Measurements from ENCODE around the gene DNAJC4. TPM values are rescaled to one million over a fixed set of nuclear protein-coding genes. Genes with fewer than 3 reads are reported as not detected.

Gene DNAJC4
- total and polyA plus RNA-seq, 9 donors = 25.0 to 69.1 (median 43.1) TPM

DNA sequence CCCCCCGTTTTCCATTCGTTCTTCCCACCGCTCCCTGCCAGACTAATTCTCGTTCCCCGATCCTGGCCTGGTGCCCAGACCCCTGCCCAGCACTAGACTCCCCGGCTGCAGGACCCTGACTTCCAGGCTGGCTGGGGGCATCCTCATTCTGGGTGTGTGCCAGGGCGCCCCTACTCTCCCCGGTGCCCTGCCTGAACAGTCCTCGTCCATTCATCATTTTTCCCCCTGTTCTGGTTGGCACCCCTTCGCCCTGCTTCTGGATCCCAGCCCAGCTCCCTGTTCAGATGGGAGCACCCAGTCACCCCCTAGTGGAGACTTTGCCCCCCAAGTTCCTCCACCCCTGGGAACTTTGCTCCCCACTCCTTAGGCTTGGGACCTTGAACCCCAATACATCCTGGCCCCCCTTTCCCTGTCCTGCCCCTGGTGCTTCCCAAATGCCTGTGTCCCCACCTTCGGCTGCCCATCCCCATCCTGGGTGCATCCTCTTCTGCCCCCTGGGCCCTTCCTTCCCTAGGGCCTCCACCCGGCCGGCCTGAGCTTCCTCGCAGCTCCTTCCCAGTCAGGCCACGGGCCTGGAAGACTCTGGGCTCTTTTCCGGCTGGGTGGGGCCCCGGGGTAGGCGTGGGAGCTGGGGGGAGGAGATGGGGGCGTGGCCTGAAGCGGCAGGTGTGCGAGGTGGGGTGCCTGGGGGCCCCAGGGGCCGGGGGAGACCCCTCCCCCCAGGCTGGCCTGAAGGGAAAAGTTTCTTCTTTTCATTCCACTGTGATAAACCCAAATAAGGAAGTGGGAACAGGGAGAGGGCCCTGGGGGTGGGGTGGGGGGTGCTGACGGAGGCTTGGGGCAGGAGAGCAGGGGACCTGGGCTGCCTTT, 21.9 kb downstream of the DNAJC4 start:
- intact Hi-C loops (cut with DNase I) = loop anchor here in 1 of 4 donors (5.0 kb wide), 1 partner anchor 50 kb away; no protein-coding TSS in a partner anchor
- 3 to 5% (median 4%) methylated on average over 23 of the region's 23 CpGs for WGBS, 3 donors
- peak overlapping the region; percentile 64 for H3K4me3 ChIP-seq
- H3K9me3 ChIP-seq = no peaks in the 10 kb centered on the region
- TF ChIP-seq, protein P1, sequence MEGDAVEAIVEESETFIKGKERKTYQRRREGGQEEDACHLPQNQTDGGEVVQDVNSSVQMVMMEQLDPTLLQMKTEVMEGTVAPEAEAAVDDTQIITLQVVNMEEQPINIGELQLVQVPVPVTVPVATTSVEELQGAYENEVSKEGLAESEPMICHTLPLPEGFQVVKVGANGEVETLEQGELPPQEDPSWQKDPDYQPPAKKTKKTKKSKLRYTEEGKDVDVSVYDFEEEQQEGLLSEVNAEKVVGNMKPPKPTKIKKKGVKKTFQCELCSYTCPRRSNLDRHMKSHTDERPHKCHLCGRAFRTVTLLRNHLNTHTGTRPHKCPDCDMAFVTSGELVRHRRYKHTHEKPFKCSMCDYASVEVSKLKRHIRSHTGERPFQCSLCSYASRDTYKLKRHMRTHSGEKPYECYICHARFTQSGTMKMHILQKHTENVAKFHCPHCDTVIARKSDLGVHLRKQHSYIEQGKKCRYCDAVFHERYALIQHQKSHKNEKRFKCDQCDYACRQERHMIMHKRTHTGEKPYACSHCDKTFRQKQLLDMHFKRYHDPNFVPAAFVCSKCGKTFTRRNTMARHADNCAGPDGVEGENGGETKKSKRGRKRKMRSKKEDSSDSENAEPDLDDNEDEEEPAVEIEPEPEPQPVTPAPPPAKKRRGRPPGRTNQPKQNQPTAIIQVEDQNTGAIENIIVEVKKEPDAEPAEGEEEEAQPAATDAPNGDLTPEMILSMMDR (IDR thresholded peaks at IDR 0.05) = peak in 1 of 3 donors; percentile 20
- TF ChIP-seq POLR2A (IDR thresholded peaks at IDR 0.05) (no peak), EP300 (IDR thresholded peaks at IDR 0.05) (no peak)
- no peaks in the 10 kb centered on the region for H3K36me3 ChIP-seq
- H3K27me3 ChIP-seq = no peaks in the 10 kb centered on the region
- peaks cover 10% of the 10 kb centered on the region for H3K4me1 ChIP-seq (ENCODE audit: insufficient read depth)
- H3K27ac ChIP-seq = peak overlapping the region in 1 of 2 donors; percentile 28
- DNase-seq = peak in 4 of 5 donors; percentile 56 to 77 (median 74)

DNA sequence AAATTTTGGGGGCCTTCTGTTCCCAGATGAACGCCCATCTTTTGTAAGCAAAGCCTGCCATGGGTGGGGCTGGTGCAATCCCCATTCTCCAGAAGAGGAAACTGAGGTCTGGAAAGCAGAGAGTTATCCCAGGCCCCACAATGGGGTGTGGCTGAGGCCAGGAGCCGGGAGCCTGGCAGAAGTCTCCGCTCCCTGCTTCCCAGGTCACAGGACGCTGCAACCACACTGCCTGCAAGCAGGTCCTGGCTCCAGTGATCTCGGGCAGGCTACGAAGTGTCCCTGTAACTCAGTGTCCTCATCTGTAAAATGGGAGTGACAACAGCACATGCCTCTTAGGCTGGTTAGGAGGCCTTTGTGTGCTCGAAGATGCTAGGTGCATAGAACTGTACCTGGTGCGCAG, 22.7 kb downstream of the DNAJC4 start:
- no peak for DNase-seq
- H3K27ac ChIP-seq = peak overlapping the region in 1 of 2 donors; percentile 28
- WGBS, 3 donors = 78 to 80% (median 79%) methylated on average over 8 of the region's 8 CpGs
- no peak overlapping the region for H3K4me3 ChIP-seq
- H3K4me1 ChIP-seq (ENCODE audit: insufficient read depth) = peaks cover 10% of the 10 kb centered on the region
- TF ChIP-seq EP300 (IDR thresholded peaks at IDR 0.05) (no peak), POLR2A (IDR thresholded peaks at IDR 0.05) (no peak)
- TF ChIP-seq, protein P1 (IDR thresholded peaks at IDR 0.05) = no peak
- H3K9me3 ChIP-seq = no peaks in the 10 kb centered on the region
- H3K36me3 ChIP-seq = no peaks in the 10 kb centered on the region
- intact Hi-C loops (cut with DNase I) = loop anchor here in 1 of 4 donors (5.0 kb wide), 1 partner anchor 51 kb away; no protein-coding TSS in a partner anchor
- no peaks in the 10 kb centered on the region for H3K27me3 ChIP-seq

DNA sequence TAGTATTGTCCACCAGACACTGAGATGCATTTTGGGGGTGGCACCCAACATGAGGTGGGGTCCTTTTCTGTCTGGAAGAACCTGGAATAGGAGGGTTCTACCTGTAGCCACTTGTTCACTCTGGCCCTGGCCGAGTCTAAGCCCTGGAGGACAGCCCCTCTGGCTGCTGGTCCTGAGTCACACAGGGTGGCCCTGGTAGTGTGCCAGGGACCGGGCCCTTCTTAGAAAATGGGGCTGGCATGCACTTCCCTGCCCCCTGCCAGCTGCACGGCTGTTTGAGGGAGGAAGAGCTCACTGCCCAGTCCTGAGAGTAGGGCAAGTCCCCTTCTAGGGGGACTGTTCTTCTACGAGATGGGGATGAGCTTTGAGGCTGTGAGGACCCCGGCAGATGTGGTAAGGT, 23.1 kb downstream of the DNAJC4 start:
- WGBS, 3 donors = 57 to 73% (median 63%) methylated on average over 5 of the region's 5 CpGs
- H3K27me3 ChIP-seq = no peaks in the 10 kb centered on the region
- peaks cover 10% of the 10 kb centered on the region for H3K4me1 ChIP-seq (ENCODE audit: insufficient read depth)
- intact Hi-C loops (cut with DNase I) = loop anchor here in 1 of 4 donors (5.0 kb wide), 1 partner anchor 51 kb away; no protein-coding TSS in a partner anchor
- no peaks in the 10 kb centered on the region for H3K9me3 ChIP-seq
- no peak for TF ChIP-seq EP300 (IDR thresholded peaks at IDR 0.05)
- TF ChIP-seq, protein P1 (IDR thresholded peaks at IDR 0.05) = no peak
- TF ChIP-seq POLR2A (IDR thresholded peaks at IDR 0.05) = no peak
- DNase-seq = no peak
- H3K36me3 ChIP-seq = no peaks in the 10 kb centered on the region
- H3K4me3 ChIP-seq = no peak overlapping the region
- no peak overlapping the region for H3K27ac ChIP-seq

DNA sequence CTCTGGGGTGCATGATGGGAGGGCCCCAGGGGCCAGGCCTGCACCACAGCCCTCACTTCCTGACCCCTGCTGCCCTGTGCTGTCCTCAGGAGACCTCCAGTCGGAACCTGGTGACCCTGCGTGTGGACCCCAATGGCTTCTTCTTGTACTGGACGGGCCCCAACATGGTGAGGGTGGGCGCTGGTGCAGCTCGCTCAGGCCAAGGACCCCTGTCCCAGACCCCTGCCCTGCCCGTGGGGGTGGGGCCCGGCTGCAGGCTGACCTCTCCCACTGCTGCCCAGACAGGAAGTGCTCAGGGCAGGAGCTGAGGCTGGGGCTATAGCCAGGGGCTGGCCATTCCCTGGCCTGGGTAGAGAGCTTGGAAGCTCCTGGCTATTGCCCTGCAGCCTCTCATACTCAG, 24.0 kb downstream of the DNAJC4 start:
- Histone ChIP-seq H3K36me3 (no peaks in the 10 kb centered on the region), H3K27me3 (no peaks in the 10 kb centered on the region), H3K4me1 (ENCODE audit: insufficient read depth) (peaks cover 10% of the 10 kb centered on the region), H3K4me3 (no peak overlapping the region), H3K27ac (no peak overlapping the region), H3K9me3 (no peaks in the 10 kb centered on the region)
- intact Hi-C loops (cut with DNase I) = loop anchor here in 1 of 4 donors (5.0 kb wide), 1 partner anchor 52 kb away; no protein-coding TSS in a partner anchor
- no peak for DNase-seq
- WGBS, 3 donors = 79 to 83% (median 82%) methylated on average over 7 of the region's 7 CpGs
- TF ChIP-seq, protein P1 (IDR thresholded peaks at IDR 0.05) = no peak
- TF ChIP-seq EP300 (IDR thresholded peaks at IDR 0.05) (no peak), POLR2A (IDR thresholded peaks at IDR 0.05) (no peak)

Data from ovary (tissue), 9 donors.